Activated gamma-delta T cell treated with Interleukin-2 at 50 U/mL for 16 hours (primary cell): ENCODE results near the gene ARL10.
"Not testable (repeated sequence)": the region's sequence is repeated elsewhere in the genome, so short reads cannot be mapped to it uniquely, and the experiment has no call there.

Experiments used
- DNase-seq: peaks from one replicate; pipeline ENCODE4 v3.0.0-alpha.2; 2020

The ARL10 gene

GRCh38 chr5:176391479-176391878 is 26.2 kb downstream of the ARL10 start:
- no peak for DNase-seq

- no peak for DNase-seq
These were observed 26.7 kb downstream of the ARL10 start for GRCh38 chr5:176391999-176392398.

GRCh38 chr5:176392526-176392925 is 27.2 kb downstream of the ARL10 start:
- DNase-seq = no peak

- no peak for DNase-seq
These were observed 28.8 kb downstream of the ARL10 start for GRCh38 chr5:176394096-176394495.

DNA sequence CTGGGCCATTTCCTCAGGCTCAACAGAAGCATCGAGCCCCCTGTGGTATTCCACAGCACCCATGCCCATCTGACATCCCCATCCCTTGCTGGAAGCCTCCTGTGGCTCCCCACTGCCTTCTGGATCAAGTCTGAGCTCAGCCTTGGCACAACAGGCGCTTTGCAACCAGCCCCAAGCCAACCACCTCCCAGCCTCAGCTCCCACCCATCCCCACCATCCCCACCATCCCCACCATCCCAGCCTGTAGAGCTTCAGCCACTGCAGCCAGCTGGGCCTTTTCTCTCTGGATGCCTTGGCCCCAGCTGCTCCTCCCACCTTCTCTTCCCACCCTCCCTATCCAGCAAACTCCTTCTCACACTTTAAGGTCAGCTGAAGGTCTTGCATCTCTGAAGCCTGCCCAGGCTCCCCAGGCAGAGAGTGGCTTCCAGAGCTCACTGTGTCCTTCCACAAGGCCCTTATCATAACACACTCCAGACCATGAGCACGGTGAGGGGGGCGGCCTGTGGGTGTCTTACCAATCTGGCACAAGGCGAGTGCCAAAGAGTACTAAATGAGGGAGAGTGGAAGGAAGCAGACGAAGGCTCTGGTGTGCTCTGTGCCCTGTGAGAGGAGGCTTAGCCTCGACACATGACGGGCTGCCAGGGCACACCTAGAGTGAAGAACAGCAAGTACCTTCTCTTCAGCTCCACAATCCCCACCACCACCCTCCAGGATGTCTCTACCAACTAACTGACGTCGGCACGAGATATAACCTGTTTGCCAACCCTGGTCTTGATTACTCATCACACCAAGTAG is 29.8 kb downstream of the ARL10 start:
- DNase-seq = no peak

DNA sequence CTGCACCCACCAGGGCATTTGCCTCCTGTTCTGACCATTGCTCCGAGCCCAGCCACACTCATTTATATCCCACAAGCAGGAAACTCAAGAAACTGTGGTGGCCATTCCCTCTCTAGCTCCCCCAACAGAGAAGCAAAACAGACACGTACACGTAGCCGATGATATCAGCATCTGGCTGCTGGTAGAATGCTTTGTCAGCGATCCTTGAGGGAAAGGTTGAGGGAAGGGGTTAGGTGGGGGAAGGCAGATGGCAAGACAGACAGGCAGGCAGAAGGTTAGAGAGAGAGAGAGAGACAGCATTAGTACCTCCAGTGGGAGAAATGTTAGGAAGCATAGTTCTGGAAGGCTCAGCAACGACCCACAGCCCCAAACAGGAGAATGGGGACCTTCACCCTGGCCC is 31.0 kb downstream of the ARL10 start:
- DNase-seq = no peak

GRCh38 chr5:176397736-176398420 is 32.6 kb downstream of the ARL10 start:
- DNase-seq = no peak

GRCh38 chr5:176400382-176401156 is 35.3 kb downstream of the ARL10 start:
- DNase-seq = no peak

DNA sequence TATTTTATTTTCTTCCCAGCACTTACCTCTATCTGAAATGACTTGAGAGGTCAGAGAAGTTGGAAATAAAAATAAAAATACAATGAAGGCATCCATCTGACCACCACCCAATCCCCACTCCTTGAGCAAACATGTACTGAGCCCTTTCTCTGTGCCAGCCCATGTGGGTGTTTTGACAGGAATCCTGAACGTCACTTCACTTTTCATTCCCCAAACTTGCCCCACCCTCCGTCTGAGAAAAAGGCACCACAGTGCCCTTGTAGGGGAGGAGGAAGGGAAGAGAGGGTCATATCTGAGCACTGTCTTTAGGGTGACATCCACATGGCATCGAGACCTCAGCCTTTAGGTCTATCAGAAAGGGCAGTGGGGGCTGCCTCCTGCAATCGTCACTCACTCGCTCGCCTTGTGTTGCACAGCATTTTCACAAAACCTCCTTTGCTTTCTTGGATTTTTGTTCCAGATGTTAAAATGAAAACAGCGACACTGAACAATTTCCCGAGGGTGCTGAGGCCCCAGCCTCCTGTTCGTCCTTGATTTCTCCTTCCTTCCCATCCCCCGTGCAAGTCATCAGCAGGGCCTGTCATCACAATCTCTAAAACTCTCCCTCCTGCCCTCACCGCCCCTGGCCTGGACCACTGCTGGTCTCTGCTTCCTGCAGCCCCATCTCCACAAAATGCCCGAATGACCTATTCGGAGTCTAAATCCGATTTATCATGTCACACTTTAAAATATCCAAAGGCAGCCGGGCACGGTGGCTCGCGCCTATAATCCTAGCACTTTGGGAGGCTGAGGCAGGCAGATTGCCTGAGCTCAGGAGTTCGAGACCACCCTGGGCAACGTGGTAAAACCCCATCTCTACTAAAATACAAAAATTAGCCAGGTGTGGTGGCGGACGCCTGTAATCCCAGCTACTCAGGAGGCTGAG is 36.3 kb downstream of the ARL10 start:
- no peak for DNase-seq

GRCh38 chr5:176405656-176406435 is 40.6 kb downstream of the ARL10 start:
- no peak for DNase-seq

DNA sequence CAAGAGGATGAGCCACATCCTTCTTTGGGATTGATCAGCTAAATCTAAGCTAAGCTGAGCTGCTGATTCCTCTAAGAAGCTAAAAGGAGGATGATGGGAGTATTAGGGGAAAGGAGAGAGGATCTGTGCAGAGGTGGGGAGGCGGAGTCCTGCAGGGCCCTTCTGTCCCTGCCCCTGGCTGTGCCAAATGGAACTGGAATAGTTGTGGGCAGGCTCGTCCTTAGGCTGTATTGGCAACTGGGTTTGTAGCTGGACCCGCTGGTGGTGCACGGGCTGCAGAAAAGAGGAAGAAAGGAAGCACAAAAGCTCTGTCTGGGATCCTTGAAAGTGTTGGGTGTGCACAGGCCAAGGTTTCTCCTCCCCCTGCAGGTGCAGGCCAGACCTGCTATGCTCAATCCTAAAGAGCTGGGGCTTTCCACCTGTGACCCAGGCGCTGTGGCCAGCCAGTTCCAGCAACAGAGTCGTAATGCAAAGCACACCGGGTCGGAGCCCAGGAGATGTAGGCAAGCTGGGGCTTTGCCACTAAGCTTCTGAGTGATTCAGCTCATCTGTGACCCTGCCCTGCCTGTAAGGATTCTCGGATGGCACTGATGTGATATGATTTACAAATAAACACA is 41.3 kb downstream of the ARL10 start:
- DNase-seq = no peak

GRCh38 chr5:176407456-176408251 is 42.4 kb downstream of the ARL10 start:
- no peak for DNase-seq

DNA sequence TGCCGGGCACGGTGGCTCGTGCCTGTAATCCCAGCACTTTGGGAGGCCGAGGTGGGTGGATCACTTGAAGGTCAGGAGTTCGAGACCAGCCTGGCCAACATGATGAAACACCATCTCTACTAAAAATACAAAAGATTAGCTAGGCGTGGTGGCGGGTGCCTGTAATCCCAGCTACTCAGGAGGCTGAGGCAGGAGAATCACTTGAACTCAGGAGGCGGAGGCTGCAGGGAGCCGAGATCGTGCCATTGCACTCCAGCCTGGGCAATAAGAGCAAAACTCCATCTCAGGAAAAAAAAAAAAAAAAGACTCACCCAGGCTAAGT is 42.9 kb downstream of the ARL10 start:
- not testable (repeated sequence) for DNase-seq

DNA sequence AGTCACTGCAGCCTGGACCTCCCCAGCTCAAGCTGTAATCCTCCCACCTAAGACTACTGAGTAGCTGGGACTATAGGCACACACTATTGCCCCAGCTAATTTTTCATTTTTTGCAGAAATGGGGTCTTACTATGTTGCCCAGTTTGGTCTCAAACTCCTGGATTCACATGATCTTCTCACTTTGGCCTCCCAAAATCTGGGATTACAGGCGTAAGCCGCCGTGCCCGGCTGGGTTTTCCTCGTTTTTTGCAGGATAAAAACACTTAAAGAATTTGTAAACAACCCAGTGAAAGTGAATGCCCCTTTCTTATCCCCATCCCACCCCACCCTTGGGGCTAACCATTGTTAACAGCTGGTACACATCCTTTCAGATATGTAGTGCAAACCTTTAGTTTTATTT is 43.3 kb downstream of the ARL10 start:
- DNase-seq = no peak

DNA sequence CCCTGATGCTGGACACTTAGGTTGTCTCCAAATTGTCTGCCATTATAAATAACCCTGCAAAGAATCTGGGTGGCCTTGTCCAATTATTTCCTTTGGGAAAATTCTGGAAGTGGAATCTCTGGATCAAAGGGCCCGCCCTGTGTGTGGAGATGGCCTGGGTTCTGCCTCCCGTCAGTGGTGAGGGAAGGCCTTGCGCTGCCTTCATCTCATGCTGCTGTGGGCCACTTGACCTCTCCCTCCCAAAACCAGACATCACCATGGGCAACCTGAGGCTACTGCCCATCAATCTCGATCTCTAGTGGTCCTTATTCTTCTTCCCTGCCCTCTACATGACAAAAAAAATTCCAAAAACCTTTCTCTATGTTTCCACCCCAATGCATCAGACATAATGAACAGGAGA is 44.5 kb downstream of the ARL10 start:
- no peak for DNase-seq

DNA sequence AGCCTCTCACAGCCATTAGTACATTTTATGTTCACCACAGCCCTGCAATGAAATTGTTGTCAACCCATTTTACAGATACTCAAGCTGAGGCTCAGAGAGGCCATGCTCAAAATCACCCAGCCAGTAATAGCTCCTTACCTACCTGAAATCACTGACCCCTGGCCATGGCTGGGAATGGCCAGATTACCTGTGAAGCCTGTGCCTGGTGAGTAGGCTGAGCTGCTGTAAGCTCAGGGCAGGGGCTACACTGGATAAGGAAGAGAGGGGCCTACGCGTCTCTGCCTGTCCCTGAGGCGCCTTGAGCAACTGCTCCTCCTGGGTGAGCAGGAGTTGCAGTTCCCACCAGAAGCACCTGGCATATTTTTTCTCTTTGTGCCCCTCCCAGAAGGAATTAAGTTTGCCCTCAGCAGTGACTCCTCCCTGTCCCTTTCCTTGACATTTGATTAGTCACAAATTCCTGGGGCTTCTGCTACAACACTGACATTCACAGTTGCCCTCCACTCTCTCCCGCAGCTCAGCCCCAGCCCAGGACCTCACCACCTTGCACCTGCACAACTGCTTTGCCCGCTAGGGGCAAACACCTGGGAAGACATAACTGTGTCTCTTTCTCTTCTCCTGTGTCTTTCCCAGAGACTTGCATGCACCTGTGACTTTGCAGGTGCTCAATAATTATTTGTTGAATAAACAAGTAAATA is 45.3 kb downstream of the ARL10 start:
- DNase-seq = no peak

- no peak for DNase-seq
These were observed 47.4 kb downstream of the ARL10 start for GRCh38 chr5:176412517-176413254.

GRCh38 chr5:176413255-176413565 is 47.9 kb downstream of the ARL10 start:
- no peak for DNase-seq

GRCh38 chr5:176413709-176414191 is 48.5 kb downstream of the ARL10 start:
- no peak for DNase-seq
